Activated CD8-positive, alpha-beta memory T cell treated with anti-CD3 and anti-CD28 coated beads, Interleukin-2, amount 50 U/mL, for 48 hours (primary cell): ENCODE measurements around the gene CDH13.
A peak's percentile ranks its signal among the peaks of the same experiment; 100 is the strongest.

Experiments
- DNase-seq: peaks from one replicate; pipeline ENCODE4 v3.0.0-alpha.2; 2020

CDH13 gene

DNA sequence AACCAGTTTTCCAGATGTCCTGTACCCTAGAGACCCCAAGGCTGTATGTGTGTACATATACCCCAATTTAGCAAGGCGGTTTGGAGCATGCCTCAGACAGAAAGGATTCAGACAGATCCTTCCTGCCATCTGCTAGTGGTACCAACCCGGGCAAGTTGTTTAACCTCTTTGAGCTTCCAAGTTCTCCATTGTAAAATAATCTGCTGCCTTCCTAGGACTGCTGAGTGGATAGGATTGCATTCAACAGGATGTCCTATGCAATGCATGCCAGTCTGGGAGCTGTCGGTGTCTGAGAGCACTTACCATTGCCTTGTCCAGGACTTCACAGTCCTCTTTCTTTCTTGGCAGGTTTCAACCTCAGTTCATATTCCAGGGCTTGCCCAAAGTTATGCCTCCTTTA lies 1.9 kb downstream of the CDH13 start:
- DNase-seq = no peak

DNA sequence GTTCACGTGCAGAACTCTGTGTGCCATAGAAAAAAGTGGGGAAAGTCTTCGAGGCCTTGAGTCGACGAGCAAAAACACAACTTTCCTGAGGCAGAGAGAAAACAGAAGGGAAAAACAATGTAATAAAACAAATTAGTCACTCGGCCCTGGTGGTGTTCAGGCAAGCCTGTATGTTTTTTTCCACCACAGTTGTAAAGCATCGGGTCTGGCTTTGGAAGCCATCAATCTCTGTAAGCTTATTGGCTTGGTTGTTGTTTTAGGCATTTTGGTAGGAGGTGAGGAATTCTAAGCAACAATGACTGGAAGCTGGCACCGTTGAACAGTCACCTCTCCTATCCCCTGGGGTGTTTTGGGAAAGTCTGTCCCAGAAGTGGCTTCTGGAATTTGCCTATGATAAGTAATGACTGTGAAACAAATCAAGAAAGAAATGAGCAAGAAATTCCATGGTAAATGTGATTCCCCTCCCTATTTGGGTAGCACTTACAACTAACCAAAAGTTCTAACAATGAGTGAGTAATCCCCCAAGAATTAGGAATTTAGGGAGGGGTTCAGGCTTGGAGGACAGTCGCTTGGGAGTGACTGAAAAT lies 2.8 kb downstream of the CDH13 start:
- DNase-seq = no peak

- no peak for DNase-seq
These were observed 3.5 kb downstream of the CDH13 start for GRCh38 chr16:82630219-82630618.

- DNase-seq = no peak
These were observed 3.9 kb downstream of the CDH13 start for GRCh38 chr16:82630688-82631087.

- DNase-seq = no peak
These were observed 5.2 kb downstream of the CDH13 start for GRCh38 chr16:82631701-82632685.

DNA sequence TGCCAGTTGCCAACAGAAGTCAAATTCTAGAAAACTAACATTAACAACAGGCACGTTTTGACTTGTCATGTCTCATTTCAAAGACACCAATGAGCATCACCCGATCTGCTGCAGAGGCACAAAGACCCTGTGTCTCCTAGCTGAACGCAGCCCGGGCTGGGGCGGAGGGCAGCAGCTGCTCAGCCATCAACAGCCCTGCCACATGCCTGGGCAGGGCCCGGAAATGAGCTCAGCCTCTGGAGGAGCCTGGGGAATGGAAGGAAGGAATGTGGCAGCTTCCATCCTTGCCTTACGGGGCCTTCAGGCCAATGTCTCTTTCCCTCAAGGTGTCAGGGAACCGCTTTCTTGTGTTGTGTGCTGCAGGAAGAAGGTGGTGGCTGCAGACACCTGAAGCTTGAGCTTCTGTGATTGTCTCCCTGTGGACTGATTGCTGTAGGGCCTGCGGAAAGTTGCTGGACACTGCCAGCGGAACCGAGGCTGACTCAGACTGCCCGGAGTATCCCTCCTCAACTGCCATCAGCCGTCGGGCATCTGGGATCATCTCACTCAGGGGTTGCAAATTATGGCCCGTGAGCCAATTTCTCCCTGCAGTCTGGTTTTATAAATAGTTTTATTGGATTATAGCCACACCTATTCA lies 7.3 kb downstream of the CDH13 start:
- DNase-seq = no peak

GRCh38 chr16:82634955-82635610 lies 8.3 kb downstream of the CDH13 start:
- DNase-seq = no peak

- DNase-seq = no peak
These were observed 9.7 kb downstream of the CDH13 start for GRCh38 chr16:82636485-82636884.

GRCh38 chr16:82636958-82637357 lies 10.2 kb downstream of the CDH13 start:
- no peak for DNase-seq

- DNase-seq = no peak
These were observed 11.5 kb downstream of the CDH13 start for GRCh38 chr16:82638095-82638798.

DNA sequence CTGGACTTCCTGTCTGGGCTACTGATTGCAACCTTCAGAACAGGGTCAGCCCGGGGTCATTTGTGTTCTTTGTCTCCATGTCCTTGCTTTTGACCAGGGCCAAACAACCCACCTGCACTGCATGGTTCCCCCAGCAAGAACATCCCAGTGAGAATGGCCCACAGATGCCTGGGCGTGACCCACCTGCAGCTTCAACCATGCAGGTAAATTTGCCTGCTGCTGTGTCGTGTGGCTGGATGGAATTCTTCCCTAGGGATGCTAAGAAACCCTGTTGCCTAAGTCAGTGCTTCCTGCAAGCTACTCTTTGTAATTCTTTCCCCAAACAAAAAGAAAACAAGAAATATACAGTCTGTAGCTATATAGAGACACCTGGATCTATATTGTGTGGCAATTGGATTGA lies 12.5 kb downstream of the CDH13 start:
- no peak for DNase-seq

DNA sequence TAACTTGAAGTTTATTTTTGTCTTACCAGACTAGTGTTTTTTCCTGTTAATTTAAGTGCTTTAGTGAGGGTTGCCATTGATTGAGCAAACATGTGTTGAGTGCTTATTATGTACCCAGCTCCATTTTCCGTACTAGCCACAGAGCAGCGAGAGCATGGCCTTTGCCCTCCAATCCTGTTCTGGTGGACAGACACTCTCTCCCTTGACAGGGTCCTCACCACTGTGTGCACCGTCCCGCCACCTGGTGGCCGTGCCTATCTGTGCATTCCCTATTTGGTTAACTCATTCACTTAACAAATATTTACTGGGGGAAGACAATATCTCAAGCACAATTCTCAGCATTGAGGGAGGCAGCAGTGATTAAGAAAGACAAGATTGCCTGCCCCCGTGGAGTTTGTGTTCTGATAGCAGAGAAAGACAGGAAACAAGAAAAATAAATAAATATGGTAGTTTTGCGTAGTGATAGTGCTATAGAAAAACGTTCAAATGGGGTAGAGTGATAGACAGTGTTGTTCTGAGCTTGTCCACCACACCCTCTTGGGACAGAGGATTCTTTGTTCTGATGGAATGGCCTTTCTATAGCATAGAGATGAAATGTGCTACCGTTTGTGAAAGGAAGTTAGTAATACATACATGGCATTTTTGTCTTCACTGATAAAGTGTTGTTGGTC lies 13.0 kb downstream of the CDH13 start:
- peak; percentile 80 for DNase-seq

DNA sequence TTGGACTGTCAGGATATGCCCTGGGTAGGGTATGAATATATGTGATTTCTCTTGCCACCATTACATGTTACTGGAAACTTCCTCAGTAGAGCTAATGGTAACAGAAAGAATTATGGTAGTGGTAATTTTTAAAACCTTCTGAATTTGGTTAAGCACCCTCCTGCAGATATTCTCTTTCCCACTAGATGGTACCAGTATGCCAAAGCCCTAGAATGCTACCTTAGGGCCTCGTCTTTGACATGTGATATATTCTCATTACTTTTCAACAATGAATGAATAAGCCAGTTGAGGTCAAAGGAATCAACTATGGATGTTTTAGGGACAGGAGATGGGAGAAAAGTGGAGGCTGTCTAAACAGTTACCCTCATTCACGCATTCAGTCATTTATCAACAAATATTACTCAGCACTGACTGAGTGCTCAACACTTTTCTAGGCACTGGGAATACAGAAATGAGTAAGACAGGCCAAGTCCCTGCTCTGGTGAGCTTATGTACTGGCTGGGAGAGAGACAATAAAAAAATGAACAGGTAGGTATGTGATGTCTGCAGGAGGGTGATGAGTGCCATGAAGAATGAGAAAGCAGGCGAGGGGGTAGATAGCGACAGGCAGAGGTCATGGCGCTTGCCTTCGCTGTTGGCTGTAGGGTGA lies 14.7 kb downstream of the CDH13 start:
- DNase-seq = no peak

GRCh38 chr16:82643136-82643535 lies 16.4 kb downstream of the CDH13 start:
- no peak for DNase-seq

- no peak for DNase-seq
These were observed 17.3 kb downstream of the CDH13 start for GRCh38 chr16:82643936-82644630.

GRCh38 chr16:82646504-82646903 lies 19.7 kb downstream of the CDH13 start:
- no peak for DNase-seq

DNA sequence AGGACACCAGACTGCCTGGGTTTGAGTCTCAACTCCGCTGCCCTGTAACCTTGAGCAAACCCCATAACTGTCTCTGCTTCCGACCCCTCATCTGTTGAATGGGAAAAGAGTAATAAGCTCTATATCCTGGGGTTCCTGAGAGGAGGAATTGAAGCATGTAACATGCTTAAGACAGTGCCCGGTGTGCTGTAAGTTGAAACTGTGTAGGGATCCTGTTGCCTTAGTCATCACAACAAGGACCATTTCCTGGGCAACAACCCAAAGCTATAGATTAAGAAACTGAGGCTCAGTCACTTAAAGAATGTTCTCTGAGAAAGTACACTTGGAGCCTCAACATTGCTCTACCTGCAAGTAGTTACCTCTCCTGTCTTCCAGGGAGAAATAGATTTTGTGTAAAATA lies 23.0 kb downstream of the CDH13 start:
- no peak for DNase-seq

DNA sequence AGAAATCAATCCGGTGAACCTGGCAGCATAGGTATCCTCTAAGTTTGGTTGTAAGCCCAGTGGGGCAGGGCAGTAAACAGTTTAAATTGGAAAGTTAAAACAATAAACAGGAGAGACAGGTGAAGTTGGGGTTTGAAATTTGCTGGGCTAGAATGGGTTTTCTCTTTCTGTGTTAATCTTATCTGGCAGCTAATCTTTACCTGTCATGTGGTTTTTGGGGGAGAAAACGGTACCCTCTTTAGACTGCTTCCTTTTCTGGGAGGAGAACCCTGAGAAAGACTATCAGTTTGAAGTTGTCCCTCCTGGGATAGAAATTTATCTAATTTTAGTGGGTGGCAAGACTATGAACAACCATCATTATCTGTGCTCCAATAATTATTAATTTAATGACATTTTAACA lies 24.0 kb downstream of the CDH13 start:
- DNase-seq = no peak

- DNase-seq = no peak
These were observed 25.3 kb downstream of the CDH13 start for GRCh38 chr16:82651921-82652601.

GRCh38 chr16:82652826-82653225 lies 26.1 kb downstream of the CDH13 start:
- DNase-seq = no peak
